Islet of Langerhans (tissue), 1 donor: Measurements from ENCODE around the gene ASXL2.

Experiments used
- FAIRE-seq: peaks from one replicate; lab custom pipeline; 2011; peaks lifted over from hg19 to GRCh38; lab: Jason Lieb, UNC

Gene ASXL2

GRCh38 chr2:25684577-25685473 is 193.5 kb downstream of the ASXL2 start:
- FAIRE-seq = no peak
